ENCODE results near the gene SSH3.

Gene SSH3

GRCh38 chr11:67299471-67300191 lies 3.7 kb upstream of the SSH3 start:
- no peak overlapping the region for H3K27ac ChIP-seq (ENCODE audit: low read depth, low read length)
- no peak overlapping the region for H3K9ac ChIP-seq (ENCODE audit: low read length)
- peaks cover 17% of the 10 kb centered on the region for H3K36me3 ChIP-seq (ENCODE audit: control insufficient read depth, insufficient read depth, low read length)
- H3K4me1 ChIP-seq (ENCODE audit: control insufficient read depth, insufficient read depth, low read length): peaks cover 4% of the 10 kb centered on the region
- H3K4me3 ChIP-seq (ENCODE audit: low read length): no peak overlapping the region
- no peaks in the 10 kb centered on the region for H3K27me3 ChIP-seq (ENCODE audit: control insufficient read depth, insufficient read depth, low read length)

GRCh38 chr11:67300256-67300755 lies 3.0 kb upstream of the SSH3 start:
- Histone ChIP-seq H3K36me3 (ENCODE audit: control insufficient read depth, insufficient read depth, low read length) (peaks cover 17% of the 10 kb centered on the region), H3K4me3 (ENCODE audit: low read length) (no peak overlapping the region), H3K27me3 (ENCODE audit: control insufficient read depth, insufficient read depth, low read length) (no peaks in the 10 kb centered on the region), H3K4me1 (ENCODE audit: control insufficient read depth, insufficient read depth, low read length) (peaks cover 4% of the 10 kb centered on the region), H3K9ac (ENCODE audit: low read length) (no peak overlapping the region), H3K27ac (ENCODE audit: low read depth, low read length) (no peak overlapping the region)

GRCh38 chr11:67300756-67301312 lies 2.5 kb upstream of the SSH3 start:
- H3K4me1 ChIP-seq (ENCODE audit: control insufficient read depth, insufficient read depth, low read length): peaks cover 4% of the 10 kb centered on the region
- H3K27me3 ChIP-seq (ENCODE audit: control insufficient read depth, insufficient read depth, low read length): no peaks in the 10 kb centered on the region
- no peak overlapping the region for H3K4me3 ChIP-seq (ENCODE audit: low read length)
- H3K27ac ChIP-seq (ENCODE audit: low read depth, low read length): no peak overlapping the region
- H3K36me3 ChIP-seq (ENCODE audit: control insufficient read depth, insufficient read depth, low read length): peaks cover 17% of the 10 kb centered on the region
- no peak overlapping the region for H3K9ac ChIP-seq (ENCODE audit: low read length)

- peaks cover 17% of the 10 kb centered on the region for H3K36me3 ChIP-seq (ENCODE audit: control insufficient read depth, insufficient read depth, low read length)
- H3K9ac ChIP-seq (ENCODE audit: low read length): no peak overlapping the region
- H3K4me1 ChIP-seq (ENCODE audit: control insufficient read depth, insufficient read depth, low read length): peaks cover 4% of the 10 kb centered on the region
- H3K27me3 ChIP-seq (ENCODE audit: control insufficient read depth, insufficient read depth, low read length): no peaks in the 10 kb centered on the region
- H3K4me3 ChIP-seq (ENCODE audit: low read length): no peak overlapping the region
- no peak overlapping the region for H3K27ac ChIP-seq (ENCODE audit: low read depth, low read length)
Measured at GRCh38 chr11:67301313-67301921, 1.9 kb upstream of the SSH3 start.

- Histone ChIP-seq H3K9ac (ENCODE audit: low read length) (peak overlapping the region; percentile 2), H3K27ac (ENCODE audit: low read depth, low read length) (no peak overlapping the region), H3K36me3 (ENCODE audit: control insufficient read depth, insufficient read depth, low read length) (peaks cover 14% of the 10 kb centered on the region), H3K4me3 (ENCODE audit: low read length) (peak overlapping the region; percentile 89), H3K4me1 (ENCODE audit: control insufficient read depth, insufficient read depth, low read length) (peaks cover 4% of the 10 kb centered on the region), H3K27me3 (ENCODE audit: control insufficient read depth, insufficient read depth, low read length) (no peaks in the 10 kb centered on the region)
Measured at GRCh38 chr11:67301951-67302516, 1.3 kb upstream of the SSH3 start.

GRCh38 chr11:67302571-67303131 lies 679 bp upstream of the SSH3 start:
- Histone ChIP-seq H3K27ac (ENCODE audit: low read depth, low read length) (no peak overlapping the region), H3K4me3 (ENCODE audit: low read length) (peak overlapping the region; percentile 89), H3K27me3 (ENCODE audit: control insufficient read depth, insufficient read depth, low read length) (no peaks in the 10 kb centered on the region), H3K9ac (ENCODE audit: low read length) (peak overlapping the region; percentile 2), H3K4me1 (ENCODE audit: control insufficient read depth, insufficient read depth, low read length) (peaks cover 4% of the 10 kb centered on the region), H3K36me3 (ENCODE audit: control insufficient read depth, insufficient read depth, low read length) (peaks cover 14% of the 10 kb centered on the region)

- H3K27ac ChIP-seq (ENCODE audit: low read depth, low read length): no peak overlapping the region
- peak overlapping the region; percentile 68 for H3K9ac ChIP-seq (ENCODE audit: low read length)
- H3K4me3 ChIP-seq (ENCODE audit: low read length): peak overlapping the region; percentile 89
- no peaks in the 10 kb centered on the region for H3K27me3 ChIP-seq (ENCODE audit: control insufficient read depth, insufficient read depth, low read length)
- peaks cover 12% of the 10 kb centered on the region for H3K36me3 ChIP-seq (ENCODE audit: control insufficient read depth, insufficient read depth, low read length)
- peaks cover 4% of the 10 kb centered on the region for H3K4me1 ChIP-seq (ENCODE audit: control insufficient read depth, insufficient read depth, low read length)
Measured at GRCh38 chr11:67303835-67304411, 593 bp downstream of the SSH3 start.

- H3K4me1 ChIP-seq (ENCODE audit: control insufficient read depth, insufficient read depth, low read length): peaks cover 4% of the 10 kb centered on the region
- peaks cover 9% of the 10 kb centered on the region for H3K36me3 ChIP-seq (ENCODE audit: control insufficient read depth, insufficient read depth, low read length)
- no peaks in the 10 kb centered on the region for H3K27me3 ChIP-seq (ENCODE audit: control insufficient read depth, insufficient read depth, low read length)
- H3K27ac ChIP-seq (ENCODE audit: low read depth, low read length): no peak overlapping the region
- H3K9ac ChIP-seq (ENCODE audit: low read length): no peak overlapping the region
- H3K4me3 ChIP-seq (ENCODE audit: low read length): peak overlapping the region; percentile 89
Measured at GRCh38 chr11:67304511-67305113, 1.3 kb downstream of the SSH3 start.

- peaks cover 4% of the 10 kb centered on the region for H3K36me3 ChIP-seq (ENCODE audit: control insufficient read depth, insufficient read depth, low read length)
- peaks cover 4% of the 10 kb centered on the region for H3K4me1 ChIP-seq (ENCODE audit: control insufficient read depth, insufficient read depth, low read length)
- no peak overlapping the region for H3K4me3 ChIP-seq (ENCODE audit: low read length)
- H3K27me3 ChIP-seq (ENCODE audit: control insufficient read depth, insufficient read depth, low read length): no peaks in the 10 kb centered on the region
- H3K27ac ChIP-seq (ENCODE audit: low read depth, low read length): no peak overlapping the region
- H3K9ac ChIP-seq (ENCODE audit: low read length): no peak overlapping the region
Measured at GRCh38 chr11:67306769-67307544, 3.6 kb downstream of the SSH3 start.

- no peak overlapping the region for H3K4me3 ChIP-seq (ENCODE audit: low read length)
- no peak overlapping the region for H3K9ac ChIP-seq (ENCODE audit: low read length)
- no peak overlapping the region for H3K27ac ChIP-seq (ENCODE audit: low read depth, low read length)
- peaks cover 4% of the 10 kb centered on the region for H3K4me1 ChIP-seq (ENCODE audit: control insufficient read depth, insufficient read depth, low read length)
- H3K27me3 ChIP-seq (ENCODE audit: control insufficient read depth, insufficient read depth, low read length): no peaks in the 10 kb centered on the region
- peaks cover 4% of the 10 kb centered on the region for H3K36me3 ChIP-seq (ENCODE audit: control insufficient read depth, insufficient read depth, low read length)
Measured at GRCh38 chr11:67307545-67308001, 4.2 kb downstream of the SSH3 start.
